Upper lobe of left lung (tissue), 6 donors: ENCODE measurements around the gene GGN. TPM values are rescaled to one million over a fixed set of nuclear protein-coding genes. Genes with fewer than 3 reads are reported as not detected.
A peak's percentile ranks its signal among the peaks of the same experiment; 100 is the strongest.

Experiments used
- ATAC-seq, 2 donors: fragments of 200-7000 bp; cut with Tn5 transposase; one replicate each; pipeline ENCODE4 v1.9.1; 2022; ENCODE audit warnings: mild to moderate bottlenecking in 2 of 2, moderate library complexity in 2 of 2; ENCODE audit not compliant: low FRiP score in 2 of 2
- DNase-seq, 2 donors: peaks; one replicate each; pipeline ENCODE4 v3.0.0-alpha.2; 2019 to 2020
- H3K27ac ChIP-seq, 4 donors: fragments of 200-600 bp; sonication (generic); one replicate each; pipeline ENCODE4 v1.5.1; 2016 to 2019
- H3K27me3 ChIP-seq, 4 donors: fragments of 200-600 bp; sonication (generic); one replicate each; pipeline ENCODE4 v1.5.1; 2017 to 2019
- H3K36me3 ChIP-seq, 4 donors: fragments of 200-600 bp; sonication (generic); one replicate each; pipeline ENCODE4 v1.5.1; 2016 to 2019
- H3K4me1 ChIP-seq, 4 donors: fragments of 200-600 bp; sonication (generic); one replicate each; pipeline ENCODE4 v1.5.1; 2018 to 2019
- H3K4me3 ChIP-seq, 4 donors: fragments of 200-600 bp; sonication (generic); one replicate each; pipeline ENCODE4 v1.5.1; 2017 to 2019; ENCODE audit warnings: mild to moderate bottlenecking in 2 of 4, moderate library complexity in 1 of 4
- H3K9me3 ChIP-seq, 4 donors: fragments of 200-600 bp; sonication (generic); one replicate each; pipeline ENCODE4 v1.5.1; 2018 to 2019
- EP300 ChIP-seq, 4 donors: sonication (generic); formaldehyde crosslinking; IDR thresholded peaks; one replicate each; pipeline ENCODE4 v1.5.1; 2017; ENCODE audit warnings: antibody characterized with exemption in 4 of 4, control low read depth in 2 of 4
- POLR2A ChIP-seq, 4 donors: fragments of 450-650 bp; IDR thresholded peaks; one replicate each; pipeline ENCODE4 v1.5.1; 2016 to 2017; ENCODE audit warnings: antibody characterized with exemption in 4 of 4, mild to moderate bottlenecking in 2 of 4
- POLR2AphosphoS5 ChIP-seq, 2 donors: sonication (generic); formaldehyde crosslinking; IDR thresholded peaks; one replicate each; pipeline ENCODE4 v1.5.1; 2017; ENCODE audit warnings: antibody characterized with exemption in 2 of 2
- WGBS, 2 donors: methylation state at CpG; one replicate each; pipeline ENCODE4 v1.1.5; 2017 to 2018; 5-methylcytosine and 5-hydroxymethylcytosine counted together
- total RNA-seq, 6 donors: library from RNA; depleted of rRNA in 4 of 6; stranded (reverse); fragments of >200 nt in 4 of 6; gene quantifications; one replicate each; pipeline versions ENCODE4 v1.1.0 to v1.2.1, GENCODE V29; 2016 to 2021
- TF ChIP-seq, protein P1 (sequence below), 6 experiments: fragments of 450-650 bp in 4 of 6; fragments of 200-600 bp in 2 of 6; sonication (generic) in 2 of 6; IDR thresholded peaks; one replicate each; pipeline ENCODE4 v1.5.1; 2016 to 2019; ENCODE audit warnings: antibody characterized with exemption in 6 of 6
- donor health status: DM: no; HTN: no; CAD: no; lungs with moderate emphysema.
- donor health status: DM: no; HTN: yes; CAD: no; lungs with severe emphysema.

The GGN gene
- total RNA-seq, 6 donors from 2014 or later = 0.44 to 8.4 (median 0.95) TPM

DNA sequence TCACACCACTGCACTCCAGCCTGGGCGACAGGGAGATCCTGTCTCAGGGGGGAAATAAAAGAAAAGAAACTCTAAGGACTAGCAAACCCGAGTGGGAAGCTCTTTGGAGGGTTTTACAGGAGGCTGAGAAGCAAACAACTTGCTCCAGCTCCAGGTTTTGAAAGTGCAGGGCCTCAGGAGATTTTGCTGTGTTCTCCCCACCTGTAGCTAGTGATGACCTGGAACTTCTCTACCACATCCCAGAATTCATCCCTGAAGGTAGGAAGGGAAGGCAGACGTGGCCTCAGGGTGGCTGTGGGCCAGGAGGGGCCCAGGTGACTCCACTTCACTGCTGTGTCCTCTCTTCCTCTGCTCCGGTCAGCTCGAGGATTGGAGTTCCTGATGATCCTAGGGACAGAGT lies 29.8 kb downstream of the GGN start:
- H3K4me1 ChIP-seq = peaks cover 18 to 21% (median 20%) of the 10 kb centered on the region in 4 donors
- no peak overlapping the region for H3K4me3 ChIP-seq
- H3K27ac ChIP-seq = no peak overlapping the region
- DNase-seq = no peak
- no peak for ATAC-seq
- 29 to 50% methylated on average over 5 of the region's 5 CpGs for WGBS, 2 donors
- no peaks in the 10 kb centered on the region for H3K9me3 ChIP-seq
- peaks cover 0 to 19% (median 1%) of the 10 kb centered on the region in 4 donors for H3K27me3 ChIP-seq
- no peaks in the 10 kb centered on the region for H3K36me3 ChIP-seq
- TF ChIP-seq, protein P1, sequence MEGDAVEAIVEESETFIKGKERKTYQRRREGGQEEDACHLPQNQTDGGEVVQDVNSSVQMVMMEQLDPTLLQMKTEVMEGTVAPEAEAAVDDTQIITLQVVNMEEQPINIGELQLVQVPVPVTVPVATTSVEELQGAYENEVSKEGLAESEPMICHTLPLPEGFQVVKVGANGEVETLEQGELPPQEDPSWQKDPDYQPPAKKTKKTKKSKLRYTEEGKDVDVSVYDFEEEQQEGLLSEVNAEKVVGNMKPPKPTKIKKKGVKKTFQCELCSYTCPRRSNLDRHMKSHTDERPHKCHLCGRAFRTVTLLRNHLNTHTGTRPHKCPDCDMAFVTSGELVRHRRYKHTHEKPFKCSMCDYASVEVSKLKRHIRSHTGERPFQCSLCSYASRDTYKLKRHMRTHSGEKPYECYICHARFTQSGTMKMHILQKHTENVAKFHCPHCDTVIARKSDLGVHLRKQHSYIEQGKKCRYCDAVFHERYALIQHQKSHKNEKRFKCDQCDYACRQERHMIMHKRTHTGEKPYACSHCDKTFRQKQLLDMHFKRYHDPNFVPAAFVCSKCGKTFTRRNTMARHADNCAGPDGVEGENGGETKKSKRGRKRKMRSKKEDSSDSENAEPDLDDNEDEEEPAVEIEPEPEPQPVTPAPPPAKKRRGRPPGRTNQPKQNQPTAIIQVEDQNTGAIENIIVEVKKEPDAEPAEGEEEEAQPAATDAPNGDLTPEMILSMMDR (IDR thresholded peaks at IDR 0.05) = no peak
- no peak for TF ChIP-seq EP300 (IDR thresholded peaks at IDR 0.05)
- no peak for TF ChIP-seq POLR2AphosphoS5 (IDR thresholded peaks at IDR 0.05)
- no peak for TF ChIP-seq POLR2A (IDR thresholded peaks at IDR 0.05)

DNA sequence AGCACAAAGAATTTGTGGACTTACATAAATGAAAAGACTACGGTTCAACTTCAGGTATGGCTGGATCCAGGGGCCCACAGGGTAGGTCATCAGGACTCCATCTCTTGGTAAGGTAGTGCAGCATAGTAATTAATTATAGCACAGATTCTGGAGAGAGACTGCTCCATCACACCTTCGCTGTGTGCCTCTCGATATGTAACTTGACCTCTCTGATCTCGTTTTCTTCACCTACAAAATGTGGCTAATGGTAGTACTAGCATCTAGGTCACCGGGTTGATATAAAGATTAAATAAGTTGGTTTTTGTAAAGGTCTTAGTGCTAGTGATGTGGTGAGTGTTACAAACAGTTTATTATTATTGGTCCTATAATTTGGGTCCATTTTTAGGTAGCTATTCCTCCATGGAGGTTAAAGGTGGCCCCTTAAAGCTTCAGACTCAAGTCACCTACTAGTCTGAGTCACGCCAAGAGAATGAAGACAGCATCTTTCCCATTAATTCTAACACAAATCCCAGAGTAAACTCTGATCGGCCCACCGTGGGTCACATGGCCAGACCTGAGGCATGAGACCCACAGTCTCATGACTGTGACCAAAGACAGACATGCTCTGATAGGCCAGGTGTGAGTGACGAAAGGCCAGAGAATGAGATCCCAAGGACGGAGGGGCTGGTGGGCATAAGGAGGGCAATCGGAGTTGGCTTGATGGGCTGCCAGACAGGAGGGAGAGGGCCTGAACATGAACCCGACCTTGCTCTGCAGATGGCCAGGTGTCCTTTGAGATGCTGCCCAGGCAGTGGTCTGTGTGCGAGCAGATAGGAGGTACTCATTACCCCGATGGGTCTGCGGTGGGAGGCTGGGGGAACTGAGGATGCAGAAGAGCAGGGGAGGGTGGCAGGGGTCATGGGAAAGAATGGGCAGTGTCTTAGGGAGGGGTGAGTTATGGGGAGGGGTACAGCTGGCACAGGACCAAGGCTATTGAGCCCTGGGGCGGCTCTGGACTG lies 31.8 kb downstream of the GGN start:
- WGBS, 2 donors = 73% methylated on average over 16 of the region's 16 CpGs
- no peak overlapping the region for H3K27ac ChIP-seq
- H3K4me1 ChIP-seq = peaks cover 0 to 1% (median under 1%) of the 10 kb centered on the region in 4 donors
- no peaks in the 10 kb centered on the region for H3K9me3 ChIP-seq
- H3K4me3 ChIP-seq = no peak overlapping the region
- DNase-seq (no peak), ATAC-seq (peak in 1 of 2 donors; percentile 4)
- no peaks in the 10 kb centered on the region for H3K36me3 ChIP-seq
- TF ChIP-seq EP300 (IDR thresholded peaks at IDR 0.05) (no peak), POLR2AphosphoS5 (IDR thresholded peaks at IDR 0.05) (no peak)
- peaks cover 0 to 13% (median 1%) of the 10 kb centered on the region in 4 donors for H3K27me3 ChIP-seq

DNA sequence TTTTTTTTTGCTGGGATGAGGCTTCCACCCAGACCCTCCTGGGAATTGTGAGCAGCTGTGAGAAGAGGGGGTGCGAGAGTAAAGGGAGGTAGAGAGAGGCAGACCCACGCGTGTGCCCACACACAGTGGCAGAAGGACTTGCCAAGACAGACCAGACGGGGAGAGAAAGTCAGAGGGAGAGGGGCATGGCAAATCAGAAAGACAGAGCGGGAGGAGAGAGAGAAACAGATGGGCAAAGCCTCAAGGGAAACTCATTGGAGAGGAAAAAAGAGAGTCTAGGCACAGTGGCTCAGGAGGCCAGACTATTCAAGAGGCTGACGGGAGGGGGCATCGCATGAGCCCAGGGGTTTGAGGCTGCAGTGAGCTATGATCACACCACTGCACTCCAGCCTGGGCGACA lies 35.2 kb downstream of the GGN start:
- Histone ChIP-seq H3K4me3 (no peak overlapping the region), H3K4me1 (no peaks in the 10 kb centered on the region), H3K36me3 (no peaks in the 10 kb centered on the region), H3K9me3 (no peaks in the 10 kb centered on the region), H3K27me3 (peaks cover 0 to 5% (median 0%) of the 10 kb centered on the region in 4 donors), H3K27ac (no peak overlapping the region)
- 71 to 85% methylated on average over 7 to 8 of the region's 8 CpGs for WGBS, 2 donors
- DNase-seq (no peak), ATAC-seq (no peak)
- TF ChIP-seq POLR2A (IDR thresholded peaks at IDR 0.05) (no peak), EP300 (IDR thresholded peaks at IDR 0.05) (no peak), POLR2AphosphoS5 (IDR thresholded peaks at IDR 0.05) (no peak)
- TF ChIP-seq, protein P1 (IDR thresholded peaks at IDR 0.05) = no peak

DNA sequence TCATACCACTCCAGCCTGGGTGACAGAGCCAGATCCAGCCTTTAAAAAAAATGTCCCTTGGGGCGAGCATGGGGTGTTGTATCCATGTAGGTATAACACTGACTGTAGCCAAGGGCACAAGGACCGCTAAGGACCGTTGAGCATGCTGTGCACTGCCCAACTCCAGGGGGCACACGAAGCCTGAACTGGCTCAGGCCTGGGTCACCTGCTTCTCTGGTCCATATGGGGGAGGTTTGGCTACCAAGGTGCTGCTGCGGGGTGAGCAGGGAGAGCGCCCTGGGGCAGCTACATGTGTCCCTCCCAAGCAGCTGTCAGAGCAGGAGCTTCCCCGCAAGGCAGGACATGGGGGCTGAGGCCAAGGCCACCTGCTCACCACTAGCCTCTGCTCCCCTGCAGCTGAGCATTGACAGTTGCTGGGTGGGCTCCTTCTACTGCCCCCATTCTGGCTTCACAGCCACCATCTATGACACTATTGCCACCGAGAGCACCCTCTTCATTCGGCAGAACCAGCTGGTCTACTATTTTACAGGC lies 35.9 kb downstream of the GGN start:
- no peaks in the 10 kb centered on the region for H3K4me1 ChIP-seq
- DNase-seq = no peak
- no peak for TF ChIP-seq POLR2A (IDR thresholded peaks at IDR 0.05)
- TF ChIP-seq EP300 (IDR thresholded peaks at IDR 0.05) = no peak
- no peak for TF ChIP-seq POLR2AphosphoS5 (IDR thresholded peaks at IDR 0.05)
- TF ChIP-seq, protein P1 (IDR thresholded peaks at IDR 0.05) = no peak
- 82 to 85% methylated on average over 3 to 4 of the region's 9 CpGs for WGBS, 2 donors
- no peaks in the 10 kb centered on the region for H3K9me3 ChIP-seq
- ATAC-seq = no peak
- H3K36me3 ChIP-seq = no peaks in the 10 kb centered on the region
- peaks cover 0 to 5% (median 0%) of the 10 kb centered on the region in 4 donors for H3K27me3 ChIP-seq
- no peak overlapping the region for H3K4me3 ChIP-seq
- no peak overlapping the region for H3K27ac ChIP-seq

DNA sequence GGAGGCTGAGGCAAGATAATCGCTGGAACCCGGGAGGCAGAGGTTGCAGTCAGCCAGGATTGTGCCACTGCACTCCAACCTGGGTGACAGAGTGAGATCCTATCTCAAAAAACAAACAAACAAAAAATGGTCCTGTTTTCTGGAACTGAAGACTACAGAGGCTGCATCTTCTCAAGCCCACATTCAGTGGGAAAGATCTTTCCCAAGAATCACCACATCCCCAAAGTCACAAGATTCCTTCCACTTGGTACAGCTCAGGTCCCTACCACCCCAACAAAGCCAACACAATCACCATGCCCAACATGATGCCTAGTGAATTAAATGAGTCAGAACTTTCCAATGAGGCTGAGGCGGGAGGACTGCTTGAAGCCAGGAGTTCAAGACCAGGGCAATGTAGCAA lies 37.0 kb downstream of the GGN start:
- H3K36me3 ChIP-seq = no peaks in the 10 kb centered on the region
- H3K9me3 ChIP-seq = no peaks in the 10 kb centered on the region
- no peak for DNase-seq
- ATAC-seq = no peak
- H3K27me3 ChIP-seq = peaks cover 0 to 5% (median 0%) of the 10 kb centered on the region in 4 donors
- H3K4me3 ChIP-seq = no peak overlapping the region
- H3K4me1 ChIP-seq = no peaks in the 10 kb centered on the region
- no peak overlapping the region for H3K27ac ChIP-seq
- TF ChIP-seq POLR2AphosphoS5 (IDR thresholded peaks at IDR 0.05) (no peak), EP300 (IDR thresholded peaks at IDR 0.05) (no peak), POLR2A (IDR thresholded peaks at IDR 0.05) (no peak)
- TF ChIP-seq, protein P1 (IDR thresholded peaks at IDR 0.05) = no peak
- WGBS, 2 donors = 74 to 78% methylated on average over 3 of the region's 3 CpGs
